CD8-positive, alpha-beta memory T cell (primary cell): ENCODE measurements around the gene VPS9D1. TPM values are rescaled to one million over a fixed set of nuclear protein-coding genes. Genes with fewer than 3 reads are reported as not detected.

Experiments used
- CTCF ChIA-PET: fragments of 350-600 bp; sonication (Branson Sonifier 250); formaldehyde crosslinking; loops from one replicate; lab custom pipeline; 2021; ENCODE audit warnings: antibody characterized with exemption; lab: Charles Lee
- POLR2A ChIA-PET: fragments of 350-600 bp; sonication (Branson Sonifier 250); formaldehyde crosslinking; loops from one replicate; lab custom pipeline; 2021; ENCODE audit warnings: antibody characterized with exemption; lab: Charles Lee
- DNase-seq, 5 donors: peaks; one replicate each; pipeline versions ENCODE4 v3.0.0 to v3.0.0-alpha.2; 2020 to 2022; ENCODE audit warnings: mixed read lengths in 1 of 5
- H3K27ac ChIP-seq: one replicate; pipeline ENCODE4 v1.7.0; 2013; ENCODE audit warnings: low read depth, mild to moderate bottlenecking, low read length, moderate library complexity
- H3K27me3 ChIP-seq: 2 replicates; pipeline ENCODE4 v1.7.0; 2013; ENCODE audit warnings: low read length, mild to moderate bottlenecking; ENCODE audit not compliant: insufficient read depth, poor library complexity, severe bottlenecking
- H3K36me3 ChIP-seq: 2 replicates; pipeline ENCODE4 v1.7.0; 2013; ENCODE audit warnings: mild to moderate bottlenecking, low read length, moderate library complexity; ENCODE audit not compliant: insufficient read depth
- H3K4me1 ChIP-seq: 2 replicates; pipeline ENCODE4 v1.7.0; 2013; ENCODE audit warnings: mild to moderate bottlenecking, low read length, moderate library complexity; ENCODE audit not compliant: insufficient read depth
- H3K4me3 ChIP-seq: 2 replicates; pipeline ENCODE4 v1.7.0; 2013; ENCODE audit warnings: mild to moderate bottlenecking, low read length
- H3K9me3 ChIP-seq: 2 replicates; pipeline ENCODE4 v1.7.0; 2013; ENCODE audit warnings: mild to moderate bottlenecking, low read length
- H3K27ac Mint-ChIP-seq, 8 donors: one replicate each; pipeline ENCODE4 v1.8.0; 2020 to 2021; ENCODE audit warnings: mixed read lengths in 8 of 8, mild to moderate bottlenecking in 6 of 8, inconsistent platforms in 3 of 8, moderate library complexity in 3 of 8
- H3K27me3 Mint-ChIP-seq, 2 donors: one replicate each; pipeline ENCODE4 v1.8.0; 2020 to 2021; ENCODE audit warnings: mixed read lengths in 2 of 2, mild to moderate bottlenecking in 1 of 2, moderate library complexity in 1 of 2
- H3K36me3 Mint-ChIP-seq, 3 donors: one replicate each; pipeline ENCODE4 v1.8.0; 2020 to 2021; ENCODE audit warnings: mixed read lengths in 3 of 3, inconsistent platforms in 1 of 3, mild to moderate bottlenecking in 1 of 3
- H3K4me1 Mint-ChIP-seq, 3 donors: one replicate each; pipeline ENCODE4 v1.8.0; 2020 to 2021; ENCODE audit warnings: mixed read lengths in 3 of 3, inconsistent platforms in 1 of 3, mild to moderate bottlenecking in 1 of 3
- H3K4me3 Mint-ChIP-seq, 7 donors: one replicate each; pipeline ENCODE4 v1.8.0; 2020 to 2021; ENCODE audit warnings: mixed read lengths in 7 of 7, mild to moderate bottlenecking in 6 of 7, moderate library complexity in 4 of 7, inconsistent platforms in 2 of 7
- H3K9me3 Mint-ChIP-seq, 5 donors: one replicate each; pipeline ENCODE4 v1.8.0; 2020 to 2022; ENCODE audit warnings: mixed read lengths in 5 of 5, mild to moderate bottlenecking in 3 of 5, moderate library complexity in 2 of 5, inconsistent platforms in 1 of 5
- polyA plus RNA-seq: library from polyadenylated mRNA; unstranded; fragments of 300-500 nt; fragmentation: Illumina TruSeq; gene quantifications from one replicate; pipeline ENCODE4 v1.2.3, GENCODE V29; 2021
- total RNA-seq, 2 experiments: library from RNA; stranded (reverse); gene quantifications; one replicate each; pipeline ENCODE4 v1.2.3, GENCODE V29; 2021

VPS9D1 gene
- total and polyA plus RNA-seq, 3 experiments from 2014 or later: 1.6 to 4.0 (median 3.7) TPM

DNA sequence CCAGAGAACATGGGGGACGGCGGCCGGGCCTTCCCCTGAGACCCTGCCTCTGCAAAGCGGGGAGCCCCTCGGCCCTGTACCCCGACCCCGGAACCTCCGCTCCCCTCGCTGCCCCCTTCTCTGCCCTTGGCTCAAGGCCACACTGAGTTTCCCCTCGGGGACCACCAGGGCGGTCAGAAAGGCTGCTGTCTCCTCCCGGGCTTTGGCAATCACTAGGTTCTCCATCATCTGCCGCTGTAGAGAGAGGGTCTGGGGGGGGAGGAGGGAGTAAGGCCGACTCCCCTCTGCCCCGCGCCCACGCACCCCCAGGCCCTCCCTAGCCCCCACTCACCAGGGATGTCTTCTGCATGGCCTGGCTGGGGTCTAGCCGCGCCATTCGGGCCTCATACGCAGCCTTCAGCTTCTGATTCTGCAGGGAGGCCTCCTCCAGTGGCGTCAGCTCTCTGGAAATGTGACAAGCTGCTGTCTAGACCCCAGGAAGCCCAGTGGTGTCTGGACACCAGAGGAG is 8.4 kb downstream of the VPS9D1 start:
- H3K27ac ChIP-seq: peak overlapping the region; percentile 43
- ChIA-PET POLR2A (interaction anchor here (1.6 kb wide), 1 partner anchor 11 kb away, joined by 4 read pairs; no protein-coding TSS in a partner anchor), CTCF (interaction anchor here (1.7 kb wide), 1 partner anchor 12 kb away, joined by 4 read pairs; no protein-coding TSS in a partner anchor)
- Mint-ChIP-seq H3K4me3 (peak overlapping the region in 5 of 7 donors; percentile 19 to 75 (median 55)), H3K27me3 (no peaks in the 10 kb centered on the region), H3K9me3 (no peaks in the 10 kb centered on the region), H3K27ac (peak overlapping the region in 1 of 8 donors; percentile 50), H3K36me3 (no peaks in the 10 kb centered on the region), H3K4me1 (peaks cover 0 to 9% (median 7%) of the 10 kb centered on the region in 3 donors)
- H3K4me3 ChIP-seq: peak overlapping the region; percentile 43
- peaks cover 10% of the 10 kb centered on the region for H3K4me1 ChIP-seq
- H3K36me3 ChIP-seq: no peaks in the 10 kb centered on the region
- no peaks in the 10 kb centered on the region for H3K9me3 ChIP-seq
- DNase-seq: no peak
- no peaks in the 10 kb centered on the region for H3K27me3 ChIP-seq

DNA sequence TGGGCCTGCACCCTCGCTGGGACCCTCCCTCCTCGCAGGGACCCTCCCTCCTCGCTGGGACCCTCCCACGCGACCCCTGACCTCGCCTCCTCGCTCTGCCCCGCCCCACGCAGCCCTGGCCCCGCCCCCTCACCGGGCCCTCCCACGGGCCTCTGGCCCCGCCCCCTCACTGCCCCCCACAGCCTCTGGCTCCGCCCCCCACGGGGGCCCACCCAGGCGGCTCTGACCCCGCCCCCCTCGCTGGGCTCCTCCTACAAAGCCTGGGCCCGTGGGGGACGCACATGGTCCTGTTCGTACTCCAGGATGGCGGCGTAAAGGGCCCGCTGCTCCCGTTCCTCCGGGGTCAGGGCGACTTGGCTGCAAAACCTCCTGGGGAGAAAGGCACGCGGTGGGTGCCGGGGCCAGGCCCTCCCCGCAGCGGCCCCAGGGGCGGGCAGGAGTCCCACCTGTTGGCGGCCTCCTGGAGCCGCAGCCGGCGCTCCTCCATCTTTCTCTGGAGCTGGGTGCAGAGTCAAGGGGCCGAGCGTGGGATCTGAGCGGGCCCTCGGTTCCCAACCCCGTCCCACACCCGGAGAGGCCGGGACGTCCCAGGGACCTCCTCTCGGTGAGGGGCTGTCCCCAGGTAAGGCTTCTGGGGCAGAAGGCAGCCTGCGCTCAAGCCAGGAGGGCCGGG is 9.0 kb downstream of the VPS9D1 start:
- peak; percentile 59 to 81 (median 76) for DNase-seq
- Mint-ChIP-seq H3K27me3 (no peaks in the 10 kb centered on the region), H3K27ac (peak overlapping the region in 1 of 8 donors; percentile 50), H3K4me3 (peak overlapping the region in 4 of 7 donors; percentile 19 to 65 (median 52)), H3K36me3 (no peaks in the 10 kb centered on the region), H3K9me3 (no peaks in the 10 kb centered on the region), H3K4me1 (peaks cover 0 to 9% (median 7%) of the 10 kb centered on the region in 3 donors)
- CTCF ChIA-PET: interaction anchor here (1.7 to 17.8 kb wide), 3 partner anchors 11 to 151 kb away, joined by 4 to 323 read pairs (median 120); no protein-coding TSS in a partner anchor
- POLR2A ChIA-PET: interaction anchor here (1.6 kb wide), 1 partner anchor 12 kb away, joined by 4 read pairs; no protein-coding TSS in a partner anchor
- H3K36me3 ChIP-seq: no peaks in the 10 kb centered on the region
- H3K4me1 ChIP-seq: peaks cover 10% of the 10 kb centered on the region
- H3K27me3 ChIP-seq: no peaks in the 10 kb centered on the region
- peak overlapping the region; percentile 43 for H3K27ac ChIP-seq
- H3K9me3 ChIP-seq: no peaks in the 10 kb centered on the region
- peak overlapping the region; percentile 43 for H3K4me3 ChIP-seq

DNA sequence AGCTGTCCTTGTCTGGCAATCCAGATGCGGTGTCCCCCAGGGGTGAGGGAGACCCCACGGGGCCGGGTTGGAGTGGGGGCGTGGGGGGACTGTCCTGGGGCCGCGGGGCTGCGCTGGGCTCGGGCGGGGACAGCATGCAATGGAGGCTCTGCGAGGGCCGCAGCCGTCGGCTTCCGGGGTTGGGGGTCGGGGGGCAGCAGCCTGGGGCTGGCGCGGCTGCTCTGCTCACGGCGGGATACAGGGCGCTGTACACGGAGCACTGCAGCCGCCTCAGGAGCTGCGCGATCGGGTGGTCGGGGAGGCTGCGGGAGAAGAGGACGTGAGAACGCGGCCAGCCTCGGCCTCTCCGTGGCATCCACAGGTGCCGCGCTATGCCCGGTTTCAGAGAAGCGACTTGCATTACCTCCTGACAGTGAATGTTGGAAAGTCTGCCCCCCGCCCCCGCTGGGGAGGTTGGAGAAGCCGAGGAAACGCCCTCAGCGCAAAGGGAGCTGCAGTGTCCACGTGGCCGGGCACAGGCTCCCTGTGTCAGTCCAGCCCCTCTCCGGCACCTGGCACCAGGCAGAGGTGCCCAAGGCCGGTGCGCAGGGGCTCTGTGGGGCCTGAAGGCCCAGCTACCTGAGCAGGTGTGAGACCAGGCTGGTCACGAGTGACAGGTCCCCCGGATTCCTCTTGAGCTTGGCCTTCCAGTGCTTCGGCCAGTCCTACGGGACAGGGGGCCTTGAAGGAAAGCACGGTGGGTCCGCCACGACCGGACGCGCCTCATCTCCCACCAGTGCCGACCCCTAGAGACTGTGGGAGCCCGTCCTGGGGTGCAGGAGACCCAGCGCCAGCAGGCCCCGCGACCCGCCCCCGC is 9.8 kb downstream of the VPS9D1 start:
- Mint-ChIP-seq H3K4me3 (no peak overlapping the region), H3K36me3 (no peaks in the 10 kb centered on the region), H3K27ac (no peak overlapping the region), H3K27me3 (no peaks in the 10 kb centered on the region), H3K9me3 (no peaks in the 10 kb centered on the region), H3K4me1 (peaks cover 3 to 12% (median 10%) of the 10 kb centered on the region in 3 donors)
- H3K4me3 ChIP-seq: no peak overlapping the region
- ChIA-PET CTCF (interaction anchor here (1.2 to 17.8 kb wide), 3 partner anchors 76 to 199 kb away, joined by 4 to 323 read pairs (median 120); no protein-coding TSS in a partner anchor), POLR2A (no interaction called here)
- H3K27me3 ChIP-seq: no peaks in the 10 kb centered on the region
- H3K4me1 ChIP-seq: peaks cover 14% of the 10 kb centered on the region
- H3K9me3 ChIP-seq: no peaks in the 10 kb centered on the region
- no peak overlapping the region for H3K27ac ChIP-seq
- no peaks in the 10 kb centered on the region for H3K36me3 ChIP-seq
- no peak for DNase-seq

DNA sequence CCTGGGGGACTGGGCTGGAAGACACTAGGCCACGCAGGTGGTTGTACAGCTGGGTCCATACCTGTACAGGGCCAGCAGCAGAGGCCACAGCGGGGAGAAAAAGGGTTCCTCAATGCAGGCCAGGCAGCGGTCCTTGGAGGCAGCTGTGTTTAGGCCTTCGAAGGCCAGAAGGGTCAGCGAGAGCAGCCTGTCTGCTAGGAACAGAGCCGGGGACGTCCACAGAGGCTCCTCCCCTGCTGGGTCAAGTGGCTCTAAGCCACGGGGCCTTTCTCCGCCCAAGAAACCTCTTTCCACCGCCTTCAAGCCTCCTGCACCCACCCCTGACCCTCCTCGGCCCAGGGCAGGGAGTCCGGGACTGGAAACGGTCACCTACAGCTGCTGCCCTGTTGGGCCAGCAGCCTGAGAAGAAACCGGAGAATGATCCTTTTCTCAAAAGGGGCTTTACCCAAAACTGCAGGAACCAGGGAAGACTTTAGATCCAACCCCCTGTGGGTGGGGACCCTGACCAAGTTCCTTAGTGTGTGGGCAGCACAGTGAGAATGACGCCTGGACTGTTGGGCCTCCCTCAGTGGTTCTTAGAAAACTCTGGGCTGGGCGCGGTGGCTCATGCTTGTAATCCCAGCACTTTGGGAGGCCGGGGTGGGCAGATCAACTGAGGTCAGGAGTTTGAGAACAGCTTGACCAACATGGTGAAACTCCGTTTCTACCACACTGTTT is 10.8 kb downstream of the VPS9D1 start:
- Mint-ChIP-seq H3K4me3 (peak overlapping the region in 4 of 7 donors; percentile 15 to 61 (median 33)), H3K36me3 (no peaks in the 10 kb centered on the region), H3K27me3 (no peaks in the 10 kb centered on the region), H3K27ac (peak overlapping the region in 3 of 8 donors; percentile 58 to 74 (median 74)), H3K9me3 (no peaks in the 10 kb centered on the region), H3K4me1 (peaks cover 6 to 15% (median 10%) of the 10 kb centered on the region in 3 donors)
- CTCF ChIA-PET: interaction anchor here (0.6 to 17.8 kb wide), 8 partner anchors 9 to 200 kb away, joined by 3 to 323 read pairs (median 6); no protein-coding TSS in a partner anchor
- Histone ChIP-seq H3K4me1 (peaks cover 15% of the 10 kb centered on the region), H3K27ac (peak overlapping the region; percentile 33), H3K27me3 (no peaks in the 10 kb centered on the region), H3K36me3 (no peaks in the 10 kb centered on the region), H3K4me3 (no peak overlapping the region), H3K9me3 (no peaks in the 10 kb centered on the region)
- POLR2A ChIA-PET: interaction anchor here (0.7 kb wide), 1 partner anchor 14 kb away, joined by 4 read pairs; no protein-coding TSS in a partner anchor
- DNase-seq: no peak

- CTCF ChIA-PET: interaction anchor here (0.6 to 17.8 kb wide), 9 partner anchors 9 to 239 kb away, joined by 3 to 323 read pairs (median 6); no protein-coding TSS in a partner anchor
- H3K4me3 Mint-ChIP-seq: no peak overlapping the region
These were observed 11.5 kb downstream of the VPS9D1 start for GRCh38 chr16:89709166-89709565.

GRCh38 chr16:89708481-89708931 is 12.2 kb downstream of the VPS9D1 start:
- H3K4me1 ChIP-seq: peaks cover 15% of the 10 kb centered on the region
- no peak overlapping the region for H3K27ac Mint-ChIP-seq

More at GRCh38 chr16:89709166-89709565, 11.5 kb downstream of the VPS9D1 start:
- H3K27me3 ChIP-seq: no peaks in the 10 kb centered on the region
- peaks cover 5 to 15% (median 6%) of the 10 kb centered on the region in 3 donors for H3K4me1 Mint-ChIP-seq
- H3K4me1 ChIP-seq: peaks cover 15% of the 10 kb centered on the region
- peak overlapping the region in 1 of 8 donors; percentile 74 for H3K27ac Mint-ChIP-seq
- DNase-seq: no peak
- H3K4me3 ChIP-seq: no peak overlapping the region
- no peaks in the 10 kb centered on the region for H3K9me3 Mint-ChIP-seq
- POLR2A ChIA-PET: interaction anchor here (0.7 kb wide), 1 partner anchor 15 kb away, joined by 4 read pairs; no protein-coding TSS in a partner anchor
- no peaks in the 10 kb centered on the region for H3K36me3 ChIP-seq
- H3K36me3 Mint-ChIP-seq: no peaks in the 10 kb centered on the region
- H3K27me3 Mint-ChIP-seq: no peaks in the 10 kb centered on the region
- H3K27ac ChIP-seq: no peak overlapping the region
- H3K9me3 ChIP-seq: no peaks in the 10 kb centered on the region

More at GRCh38 chr16:89708481-89708931, 12.2 kb downstream of the VPS9D1 start:
- H3K36me3 Mint-ChIP-seq: no peaks in the 10 kb centered on the region
- ChIA-PET POLR2A (interaction anchor here (1.2 to 3.6 kb wide), 2 partner anchors 9 to 16 kb away, joined by 3 to 24 read pairs; no protein-coding TSS in a partner anchor), CTCF (interaction anchor here (1.2 to 17.8 kb wide), 6 partner anchors 9 to 239 kb away, joined by 4 to 323 read pairs (median 8); no protein-coding TSS in a partner anchor)
- H3K27ac ChIP-seq: no peak overlapping the region
- H3K4me1 Mint-ChIP-seq: peaks cover 5 to 15% (median 6%) of the 10 kb centered on the region in 3 donors
- no peaks in the 10 kb centered on the region for H3K9me3 ChIP-seq
- H3K4me3 ChIP-seq: no peak overlapping the region
- no peak for DNase-seq
- H3K4me3 Mint-ChIP-seq: no peak overlapping the region
- H3K9me3 Mint-ChIP-seq: no peaks in the 10 kb centered on the region
- H3K36me3 ChIP-seq: no peaks in the 10 kb centered on the region
- H3K27me3 ChIP-seq: no peaks in the 10 kb centered on the region
- no peaks in the 10 kb centered on the region for H3K27me3 Mint-ChIP-seq
